ENCODE data around the gene KIF13A. TPM values are rescaled to one million over a fixed set of nuclear protein-coding genes. Genes with fewer than 3 reads are reported as not detected.

Gene KIF13A
- total and polyA plus RNA-seq, 9 of the 15 experiments (the other 6 are each of a cell fraction or from before 2014, with no cell fraction given): 3.6 to 44.3 (median 29.7) TPM

DNA sequence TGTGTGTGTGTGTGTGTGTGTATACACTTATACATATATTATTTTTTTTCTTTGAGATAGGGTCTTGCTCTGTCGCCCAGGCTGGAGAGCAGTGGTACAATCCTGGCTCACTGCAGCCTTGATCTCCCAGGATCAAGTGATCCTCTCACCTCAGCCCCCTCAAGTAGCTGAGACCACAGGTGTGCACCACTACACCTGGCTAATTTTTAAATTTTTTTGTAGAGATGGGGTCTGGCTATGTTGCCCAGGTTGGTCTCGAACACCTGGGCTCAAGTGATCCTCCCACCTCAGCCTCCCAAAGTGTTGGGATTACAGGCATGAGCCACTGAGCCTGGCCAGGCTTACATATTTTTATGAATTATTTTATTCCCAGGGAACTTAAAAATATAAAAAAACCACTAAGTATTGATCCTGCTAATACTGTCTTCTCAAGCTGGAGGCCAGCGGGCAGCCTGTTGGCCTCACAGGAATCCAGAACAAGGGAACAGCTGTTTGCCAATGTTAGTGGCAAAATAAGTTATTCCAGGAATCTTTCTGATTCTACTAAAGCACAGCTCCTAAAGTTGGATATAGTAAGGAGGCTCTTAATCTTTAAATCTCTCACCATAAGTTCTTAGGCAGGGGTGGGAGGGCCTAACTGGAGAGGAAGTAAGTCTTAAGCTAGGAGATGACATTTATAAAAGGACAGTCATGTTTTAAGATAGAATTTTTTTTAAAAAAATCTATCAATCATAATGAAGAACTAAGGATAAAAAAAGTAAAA, 145.2 kb downstream of the KIF13A start (continued):
- TF ChIP-seq CBX8 (IDR thresholded peaks at IDR 0.05; ENCODE audit: borderline replicate concordance, extremely low read depth, low read depth, low read length, poor library complexity, severe bottlenecking): no peak
- TF ChIP-seq ZNF146 (CRISPR knock-in tag; IDR thresholded peaks at IDR 0.05; ENCODE audit: unreplicated experiment): no peak
- TF ChIP-seq PHF21A (IDR thresholded peaks at IDR 0.05; ENCODE audit: borderline replicate concordance, low read depth): no peak
- TF ChIP-seq KLF16 (IDR thresholded peaks at IDR 0.05): no peak
- no peak for TF ChIP-seq ZNF586 (CRISPR knock-in tag; conservative IDR thresholded peaks at IDR 0.05)
- TF ChIP-seq NCOR1 (IDR thresholded peaks at IDR 0.05): no peak
- TF ChIP-seq GABPB1 (CRISPR knock-in tag; IDR thresholded peaks at IDR 0.05): no peak
- TF ChIP-seq, protein P1, sequence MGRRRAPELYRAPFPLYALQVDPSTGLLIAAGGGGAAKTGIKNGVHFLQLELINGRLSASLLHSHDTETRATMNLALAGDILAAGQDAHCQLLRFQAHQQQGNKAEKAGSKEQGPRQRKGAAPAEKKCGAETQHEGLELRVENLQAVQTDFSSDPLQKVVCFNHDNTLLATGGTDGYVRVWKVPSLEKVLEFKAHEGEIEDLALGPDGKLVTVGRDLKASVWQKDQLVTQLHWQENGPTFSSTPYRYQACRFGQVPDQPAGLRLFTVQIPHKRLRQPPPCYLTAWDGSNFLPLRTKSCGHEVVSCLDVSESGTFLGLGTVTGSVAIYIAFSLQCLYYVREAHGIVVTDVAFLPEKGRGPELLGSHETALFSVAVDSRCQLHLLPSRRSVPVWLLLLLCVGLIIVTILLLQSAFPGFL (CRISPR knock-in tag; IDR thresholded peaks at IDR 0.05): no peak
- no peak for TF ChIP-seq STAT5A (IDR thresholded peaks at IDR 0.05; ENCODE audit: borderline replicate concordance, low read length)
- no peak for TF ChIP-seq COPS2 (conservative IDR thresholded peaks at IDR 0.05)
- no peak for TF ChIP-seq CBX2 (IDR thresholded peaks at IDR 0.05; ENCODE audit: insufficient read depth, low read length, poor library complexity, severe bottlenecking)
- TF ChIP-seq, protein P2, sequence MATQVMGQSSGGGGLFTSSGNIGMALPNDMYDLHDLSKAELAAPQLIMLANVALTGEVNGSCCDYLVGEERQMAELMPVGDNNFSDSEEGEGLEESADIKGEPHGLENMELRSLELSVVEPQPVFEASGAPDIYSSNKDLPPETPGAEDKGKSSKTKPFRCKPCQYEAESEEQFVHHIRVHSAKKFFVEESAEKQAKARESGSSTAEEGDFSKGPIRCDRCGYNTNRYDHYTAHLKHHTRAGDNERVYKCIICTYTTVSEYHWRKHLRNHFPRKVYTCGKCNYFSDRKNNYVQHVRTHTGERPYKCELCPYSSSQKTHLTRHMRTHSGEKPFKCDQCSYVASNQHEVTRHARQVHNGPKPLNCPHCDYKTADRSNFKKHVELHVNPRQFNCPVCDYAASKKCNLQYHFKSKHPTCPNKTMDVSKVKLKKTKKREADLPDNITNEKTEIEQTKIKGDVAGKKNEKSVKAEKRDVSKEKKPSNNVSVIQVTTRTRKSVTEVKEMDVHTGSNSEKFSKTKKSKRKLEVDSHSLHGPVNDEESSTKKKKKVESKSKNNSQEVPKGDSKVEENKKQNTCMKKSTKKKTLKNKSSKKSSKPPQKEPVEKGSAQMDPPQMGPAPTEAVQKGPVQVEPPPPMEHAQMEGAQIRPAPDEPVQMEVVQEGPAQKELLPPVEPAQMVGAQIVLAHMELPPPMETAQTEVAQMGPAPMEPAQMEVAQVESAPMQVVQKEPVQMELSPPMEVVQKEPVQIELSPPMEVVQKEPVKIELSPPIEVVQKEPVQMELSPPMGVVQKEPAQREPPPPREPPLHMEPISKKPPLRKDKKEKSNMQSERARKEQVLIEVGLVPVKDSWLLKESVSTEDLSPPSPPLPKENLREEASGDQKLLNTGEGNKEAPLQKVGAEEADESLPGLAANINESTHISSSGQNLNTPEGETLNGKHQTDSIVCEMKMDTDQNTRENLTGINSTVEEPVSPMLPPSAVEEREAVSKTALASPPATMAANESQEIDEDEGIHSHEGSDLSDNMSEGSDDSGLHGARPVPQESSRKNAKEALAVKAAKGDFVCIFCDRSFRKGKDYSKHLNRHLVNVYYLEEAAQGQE (IDR thresholded peaks at IDR 0.05; ENCODE audit: borderline replicate concordance): no peak; the same call in 1 of the 2 replicates
- TF ChIP-seq, protein P2 (CRISPR knock-in tag; IDR thresholded peaks at IDR 0.05; ENCODE audit: low read depth): no peak
- TF ChIP-seq, protein P3, sequence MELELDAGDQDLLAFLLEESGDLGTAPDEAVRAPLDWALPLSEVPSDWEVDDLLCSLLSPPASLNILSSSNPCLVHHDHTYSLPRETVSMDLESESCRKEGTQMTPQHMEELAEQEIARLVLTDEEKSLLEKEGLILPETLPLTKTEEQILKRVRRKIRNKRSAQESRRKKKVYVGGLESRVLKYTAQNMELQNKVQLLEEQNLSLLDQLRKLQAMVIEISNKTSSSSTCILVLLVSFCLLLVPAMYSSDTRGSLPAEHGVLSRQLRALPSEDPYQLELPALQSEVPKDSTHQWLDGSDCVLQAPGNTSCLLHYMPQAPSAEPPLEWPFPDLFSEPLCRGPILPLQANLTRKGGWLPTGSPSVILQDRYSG (tag; conservative IDR thresholded peaks at IDR 0.05; ENCODE audit: low read depth): 0 out of 2 replicates have a peak, but pooled peaks have one; percentile 46
- TF ChIP-seq ZZZ3 (IDR thresholded peaks at IDR 0.05): no peak
